Osteoblast (primary cell): ENCODE data around the gene DCAF11. TPM values are rescaled to one million over a fixed set of nuclear protein-coding genes. Genes with fewer than 3 reads are reported as not detected.

Experiments used
- DNase-seq: peaks from one replicate; pipeline ENCODE4 v3.0.0; 2011; ENCODE audit warnings: low spot score, mixed read lengths; ENCODE audit not compliant: insufficient read length; ENCODE audit errors: missing footprints
- H2AFZ ChIP-seq: 2 replicates; pipeline ENCODE4 v1.6.0; 2011; ENCODE audit warnings: mild to moderate bottlenecking, low read length
- H3K27ac ChIP-seq: 2 replicates; pipeline ENCODE4 v1.5.1; 2011; ENCODE audit warnings: mild to moderate bottlenecking, low read depth, low read length, moderate library complexity
- H3K27me3 ChIP-seq: 2 replicates; pipeline ENCODE4 v1.6.0; 2012; ENCODE audit warnings: mild to moderate bottlenecking, control low read depth, inconsistent platforms, low read length, moderate library complexity; ENCODE audit not compliant: insufficient read depth
- H3K36me3 ChIP-seq: 2 replicates; pipeline ENCODE4 v1.5.1; 2011; ENCODE audit warnings: mild to moderate bottlenecking, low read length, control low read depth, moderate library complexity; ENCODE audit not compliant: insufficient read depth
- H3K4me1 ChIP-seq: 2 replicates; pipeline ENCODE4 v1.5.1; 2011; ENCODE audit warnings: mild to moderate bottlenecking, low read length, control low read depth, moderate library complexity; ENCODE audit not compliant: insufficient read depth
- H3K4me2 ChIP-seq: 2 replicates; pipeline ENCODE4 v1.6.0; 2011; ENCODE audit warnings: mild to moderate bottlenecking, low read length; ENCODE audit not compliant: insufficient read depth
- H3K4me3 ChIP-seq: fragments of 200-600 bp; sonication (generic); 3 replicates; pipeline ENCODE4 v1.5.1; 2012; ENCODE audit warnings: mild to moderate bottlenecking, low read length, inconsistent platforms; ENCODE audit not compliant: insufficient read depth
- H3K79me2 ChIP-seq: 2 replicates; pipeline ENCODE4 v1.6.0; 2012; ENCODE audit warnings: mild to moderate bottlenecking, low read length, control low read depth, inconsistent platforms; ENCODE audit not compliant: insufficient read depth
- H3K9me3 ChIP-seq: 2 replicates; pipeline ENCODE4 v1.5.1; 2011; ENCODE audit warnings: low read depth, low read length, control low read depth
- H4K20me1 ChIP-seq: 2 replicates; pipeline ENCODE4 v1.6.0; 2012; ENCODE audit warnings: mild to moderate bottlenecking, low read length, control low read depth; ENCODE audit not compliant: insufficient read depth
- total RNA-seq: library from RNA; depleted of rRNA; stranded (reverse); fragments of >200 nt; gene quantifications from 2 replicates; pipeline ENCODE4 v1.2.3, GENCODE V29; 2012
- TF ChIP-seq, protein P1 (sequence below): IDR thresholded peaks from 2 replicates; pipeline ENCODE4 v1.5.1; 2011; ENCODE audit warnings: mild to moderate bottlenecking, low read depth, low read length, moderate library complexity; ENCODE audit errors: extremely low read depth

DCAF11 gene
- total RNA-seq, 1 donor: 84.7 TPM

DNA sequence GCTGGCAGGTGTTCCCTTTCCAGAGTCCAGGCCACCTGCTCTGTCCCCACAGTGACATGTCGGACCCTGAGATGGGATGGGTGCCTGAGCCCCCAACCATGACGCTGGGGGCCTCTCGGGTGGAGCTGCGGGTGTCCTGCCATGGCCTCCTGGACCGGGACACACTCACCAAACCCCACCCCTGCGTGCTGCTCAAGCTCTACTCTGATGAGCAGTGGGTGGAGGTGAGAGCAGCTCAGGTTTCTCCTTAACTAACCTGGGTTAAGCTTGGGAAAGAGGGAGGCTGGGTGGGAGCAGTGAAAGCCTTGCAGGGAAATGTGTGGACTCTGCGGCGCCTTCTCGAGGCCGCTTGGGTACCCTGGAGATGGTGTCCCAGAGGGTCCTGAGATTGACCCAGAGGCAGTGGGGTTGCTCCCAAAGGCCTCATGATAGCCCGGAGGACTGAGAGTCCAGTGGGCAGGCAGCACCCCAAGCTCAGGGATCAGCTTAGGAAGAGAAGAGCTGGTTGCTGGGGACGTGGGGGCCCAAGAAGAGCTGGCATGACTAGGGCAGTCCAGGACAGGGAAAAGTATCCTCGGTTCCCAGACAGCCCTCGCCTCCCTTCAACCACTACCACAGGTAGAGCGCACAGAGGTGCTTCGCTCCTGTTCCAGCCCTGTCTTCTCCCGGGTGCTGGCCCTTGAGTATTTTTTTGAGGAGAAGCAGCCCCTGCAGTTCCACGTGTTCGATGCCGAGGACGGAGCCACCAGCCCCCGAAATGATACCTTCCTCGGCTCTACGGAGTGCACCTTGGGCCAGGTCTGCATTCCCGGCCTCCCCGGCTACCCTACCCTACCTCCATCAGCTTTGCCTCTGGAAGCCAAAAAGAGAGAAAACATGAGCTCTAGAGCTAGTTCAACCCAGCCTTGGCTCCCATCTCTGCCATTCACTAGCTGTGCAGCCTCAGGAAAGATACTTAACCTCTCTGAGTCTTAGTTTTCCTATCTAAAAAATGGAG lies 41.4 kb upstream of the DCAF11 start:
- Histone ChIP-seq H3K4me2 (no peak overlapping the region), H3K9me3 (no peaks in the 10 kb centered on the region), H2AFZ (no peak overlapping the region), H4K20me1 (no peaks in the 10 kb centered on the region), H3K4me3 (no peak overlapping the region), H3K79me2 (no peaks in the 10 kb centered on the region), H3K27ac (no peak overlapping the region), H3K36me3 (no peaks in the 10 kb centered on the region), H3K4me1 (no peaks in the 10 kb centered on the region), H3K27me3 (peaks cover 16% of the 10 kb centered on the region)
- TF ChIP-seq, protein P1, sequence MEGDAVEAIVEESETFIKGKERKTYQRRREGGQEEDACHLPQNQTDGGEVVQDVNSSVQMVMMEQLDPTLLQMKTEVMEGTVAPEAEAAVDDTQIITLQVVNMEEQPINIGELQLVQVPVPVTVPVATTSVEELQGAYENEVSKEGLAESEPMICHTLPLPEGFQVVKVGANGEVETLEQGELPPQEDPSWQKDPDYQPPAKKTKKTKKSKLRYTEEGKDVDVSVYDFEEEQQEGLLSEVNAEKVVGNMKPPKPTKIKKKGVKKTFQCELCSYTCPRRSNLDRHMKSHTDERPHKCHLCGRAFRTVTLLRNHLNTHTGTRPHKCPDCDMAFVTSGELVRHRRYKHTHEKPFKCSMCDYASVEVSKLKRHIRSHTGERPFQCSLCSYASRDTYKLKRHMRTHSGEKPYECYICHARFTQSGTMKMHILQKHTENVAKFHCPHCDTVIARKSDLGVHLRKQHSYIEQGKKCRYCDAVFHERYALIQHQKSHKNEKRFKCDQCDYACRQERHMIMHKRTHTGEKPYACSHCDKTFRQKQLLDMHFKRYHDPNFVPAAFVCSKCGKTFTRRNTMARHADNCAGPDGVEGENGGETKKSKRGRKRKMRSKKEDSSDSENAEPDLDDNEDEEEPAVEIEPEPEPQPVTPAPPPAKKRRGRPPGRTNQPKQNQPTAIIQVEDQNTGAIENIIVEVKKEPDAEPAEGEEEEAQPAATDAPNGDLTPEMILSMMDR: no peak
- no peak for DNase-seq

DNA sequence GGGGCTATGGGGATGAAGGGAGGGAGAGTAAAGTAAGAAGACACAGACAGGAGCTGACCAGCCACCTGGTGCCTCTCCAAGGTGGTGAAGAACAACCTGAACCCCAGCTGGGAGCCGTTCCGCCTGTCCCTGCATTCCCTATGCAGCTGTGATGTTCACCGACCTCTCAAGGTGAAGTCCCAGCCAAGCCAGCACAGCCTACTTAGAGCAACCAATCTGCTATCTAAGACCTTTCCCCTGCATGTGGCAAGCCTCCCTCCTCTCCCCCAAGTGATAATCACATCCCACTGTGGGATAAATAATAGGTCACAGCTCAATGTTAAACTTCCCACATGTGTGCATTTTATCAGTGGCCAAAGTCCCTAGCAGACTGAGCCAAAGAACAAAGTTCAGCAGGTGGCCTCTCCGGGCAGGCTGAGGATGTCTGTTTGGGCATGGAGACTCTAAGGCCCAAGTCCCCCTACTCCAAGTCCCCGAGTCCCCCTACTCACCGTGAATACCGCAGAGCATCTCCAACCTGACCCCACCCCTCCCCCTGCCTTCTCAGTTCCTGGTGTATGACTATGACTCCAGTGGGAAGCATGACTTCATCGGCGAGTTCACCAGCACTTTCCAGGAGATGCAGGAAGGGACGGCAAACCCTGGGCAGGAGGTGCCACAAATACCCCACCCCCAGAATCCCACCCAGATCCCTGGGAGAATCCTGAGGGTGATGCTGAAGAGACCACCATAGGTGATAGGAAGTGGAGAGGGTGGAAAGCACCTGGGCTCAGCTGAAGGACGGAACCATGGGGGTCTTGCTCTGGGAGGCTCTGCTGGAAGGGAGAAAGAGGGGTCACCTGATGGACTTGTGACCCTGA lies 39.7 kb upstream of the DCAF11 start:
- Histone ChIP-seq H3K27ac (no peak overlapping the region), H3K4me3 (no peak overlapping the region), H3K4me2 (no peak overlapping the region), H3K27me3 (peaks cover 20% of the 10 kb centered on the region), H3K4me1 (no peaks in the 10 kb centered on the region), H3K79me2 (no peaks in the 10 kb centered on the region), H4K20me1 (no peaks in the 10 kb centered on the region), H3K36me3 (no peaks in the 10 kb centered on the region), H3K9me3 (no peaks in the 10 kb centered on the region), H2AFZ (no peak overlapping the region)
- TF ChIP-seq, protein P1: no peak
- no peak for DNase-seq

DNA sequence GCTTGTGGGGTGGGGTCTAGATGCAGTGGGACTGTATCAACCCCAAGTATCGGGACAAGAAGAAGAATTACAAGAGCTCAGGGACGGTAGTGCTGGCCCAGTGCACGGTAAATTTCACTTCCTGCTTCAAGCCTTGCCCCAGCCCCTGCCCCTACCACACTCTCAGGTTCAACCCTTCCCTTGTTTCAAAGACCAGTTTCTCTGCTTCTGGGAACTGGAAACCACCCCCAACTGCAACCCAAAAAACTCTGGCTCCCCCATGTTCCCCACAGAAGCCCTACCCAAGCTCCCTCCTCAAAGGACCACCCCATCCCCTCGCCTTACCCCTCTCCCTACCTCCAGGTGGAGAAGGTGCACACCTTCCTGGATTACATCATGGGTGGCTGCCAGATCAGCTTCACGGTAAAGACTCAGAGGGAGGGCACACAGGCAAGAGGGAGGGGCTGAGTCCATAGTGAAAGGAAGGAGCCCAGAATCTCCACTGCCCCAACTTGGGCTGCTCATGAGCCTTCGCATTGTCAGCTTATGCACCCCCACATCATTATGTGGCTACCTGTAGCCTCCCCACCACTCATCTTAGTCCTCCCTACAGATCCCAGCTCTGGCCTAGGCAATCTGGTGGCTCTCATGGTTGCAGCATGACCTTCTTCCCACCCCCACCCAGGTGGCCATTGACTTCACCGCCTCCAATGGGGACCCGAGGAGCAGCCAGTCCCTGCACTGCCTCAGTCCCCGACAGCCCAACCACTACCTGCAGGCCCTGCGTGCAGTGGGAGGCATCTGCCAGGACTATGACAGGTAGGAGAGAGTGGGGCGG lies 38.9 kb upstream of the DCAF11 start:
- H3K27me3 ChIP-seq: peaks cover 20% of the 10 kb centered on the region
- H3K4me3 ChIP-seq: no peak overlapping the region
- TF ChIP-seq, protein P1: no peak

More for the DNA sequence above, 38.9 kb upstream of the DCAF11 start:
- Histone ChIP-seq H4K20me1 (no peaks in the 10 kb centered on the region), H3K36me3 (no peaks in the 10 kb centered on the region), H3K4me2 (no peak overlapping the region), H3K79me2 (no peaks in the 10 kb centered on the region), H2AFZ (no peak overlapping the region), H3K27ac (no peak overlapping the region), H3K9me3 (no peaks in the 10 kb centered on the region), H3K4me1 (peaks cover 1% of the 10 kb centered on the region)
- DNase-seq: no peak
